KMS-11 (cell line): ENCODE data around the gene PPP2R3B.
"Not testable (repeated sequence)": the region's sequence is repeated elsewhere in the genome, so short reads cannot be mapped to it uniquely, and the experiment has no call there.

Experiments
- H2AFZ ChIP-seq: fragments of 200-600 bp; sonication (generic); 2 replicates; pipeline ENCODE4 v1.6.1; 2016; ENCODE audit warnings: antibody characterized with exemption, mixed run types, low read depth
- H3K27ac ChIP-seq: fragments of 200-600 bp; sonication (generic); 2 replicates; pipeline ENCODE4 v1.6.1; 2016; ENCODE audit warnings: mild to moderate bottlenecking, mixed run types
- H3K27me3 ChIP-seq: fragments of 200-600 bp; sonication (generic); 2 replicates; pipeline ENCODE4 v1.6.1; 2017; ENCODE audit warnings: mild to moderate bottlenecking, low read depth, mixed run types, moderate library complexity; ENCODE audit not compliant: insufficient read depth
- H3K36me3 ChIP-seq: fragments of 200-600 bp; sonication (generic); 2 replicates; pipeline ENCODE4 v1.6.1; 2017; ENCODE audit warnings: mild to moderate bottlenecking, mixed run types; ENCODE audit not compliant: insufficient read depth
- H3K4me1 ChIP-seq: fragments of 200-600 bp; sonication (generic); 2 replicates; pipeline ENCODE4 v1.6.1; 2016; ENCODE audit warnings: mild to moderate bottlenecking, low read depth, mixed run types; ENCODE audit not compliant: poor library complexity, severe bottlenecking
- H3K4me2 ChIP-seq: fragments of 200-600 bp; sonication (generic); 2 replicates; pipeline ENCODE4 v1.7.0; 2016; ENCODE audit warnings: mild to moderate bottlenecking, mixed run types
- H3K4me3 ChIP-seq: fragments of 200-600 bp; sonication (generic); IDR thresholded peaks from 2 replicates; pipeline ENCODE4 v1.6.1; 2017; ENCODE audit warnings: low read depth, low read length, mixed read lengths; ENCODE audit not compliant: insufficient read depth
- H3K79me2 ChIP-seq: fragments of 200-600 bp; sonication (generic); 2 replicates; pipeline ENCODE4 v1.6.1; 2016; ENCODE audit warnings: low read depth, mixed run types; ENCODE audit not compliant: insufficient read depth
- H3K9ac ChIP-seq: fragments of 200-600 bp; sonication (generic); 2 replicates; pipeline ENCODE4 v1.6.1; 2016; ENCODE audit warnings: mild to moderate bottlenecking, mixed run types
- H4K20me1 ChIP-seq: fragments of 200-600 bp; sonication (generic); 2 replicates; pipeline ENCODE4 v1.6.1; 2016; ENCODE audit warnings: mild to moderate bottlenecking, mixed run types; ENCODE audit not compliant: insufficient read depth
- CTCF ChIP-seq: fragments of 200-600 bp; sonication (generic); conservative IDR thresholded peaks from 2 replicates; pipeline ENCODE4 v1.6.1; 2017; ENCODE audit warnings: low read depth, mild to moderate bottlenecking, antibody characterized with exemption, low read length, moderate library complexity, mixed read lengths

PPP2R3B gene

GRCh38 chrX:353566-354535 lies 32.9 kb downstream of the PPP2R3B start:
- Histone ChIP-seq H3K79me2 (no peaks in the 10 kb centered on the region), H2AFZ (no peak overlapping the region), H3K9ac (no peak overlapping the region)

GRCh38 chrX:352582-353314 lies 34.0 kb downstream of the PPP2R3B start:
- no peak overlapping the region for H3K27ac ChIP-seq
- no peak overlapping the region for H3K9ac ChIP-seq
- no peak overlapping the region for H3K4me3 ChIP-seq
- no peak for TF ChIP-seq CTCF
- no peak overlapping the region for H2AFZ ChIP-seq
- no peaks in the 10 kb centered on the region for H4K20me1 ChIP-seq
- H3K4me2 ChIP-seq = no peak overlapping the region
- no peaks in the 10 kb centered on the region for H3K4me1 ChIP-seq
- no peaks in the 10 kb centered on the region for H3K27me3 ChIP-seq
- H3K79me2 ChIP-seq = no peaks in the 10 kb centered on the region
- no peaks in the 10 kb centered on the region for H3K36me3 ChIP-seq

More at GRCh38 chrX:353566-354535, 32.9 kb downstream of the PPP2R3B start:
- H3K27me3 ChIP-seq = no peaks in the 10 kb centered on the region
- H3K4me2 ChIP-seq = no peak overlapping the region
- H3K36me3 ChIP-seq = no peaks in the 10 kb centered on the region
- H3K4me1 ChIP-seq = no peaks in the 10 kb centered on the region
- no peak overlapping the region for H3K4me3 ChIP-seq
- no peaks in the 10 kb centered on the region for H4K20me1 ChIP-seq
- H3K27ac ChIP-seq = no peak overlapping the region
- no peak for TF ChIP-seq CTCF

- H3K79me2 ChIP-seq = no peaks in the 10 kb centered on the region
- no peaks in the 10 kb centered on the region for H4K20me1 ChIP-seq
- H3K4me2 ChIP-seq = no peak overlapping the region
- H3K9ac ChIP-seq = no peak overlapping the region
- no peak overlapping the region for H3K27ac ChIP-seq
- no peak overlapping the region for H2AFZ ChIP-seq
- H3K36me3 ChIP-seq = no peaks in the 10 kb centered on the region
- no peaks in the 10 kb centered on the region for H3K4me1 ChIP-seq
- no peaks in the 10 kb centered on the region for H3K27me3 ChIP-seq
- H3K4me3 ChIP-seq = no peak overlapping the region
- TF ChIP-seq CTCF = no peak
Measured at GRCh38 chrX:352181-352580, 34.5 kb downstream of the PPP2R3B start.

GRCh38 chrX:351736-352135 lies 35.0 kb downstream of the PPP2R3B start:
- no peak overlapping the region for H3K4me3 ChIP-seq
- no peaks in the 10 kb centered on the region for H3K27me3 ChIP-seq
- no peak overlapping the region for H3K9ac ChIP-seq
- no peaks in the 10 kb centered on the region for H3K4me1 ChIP-seq
- H3K27ac ChIP-seq = no peak overlapping the region
- TF ChIP-seq CTCF = no peak
- no peaks in the 10 kb centered on the region for H3K79me2 ChIP-seq
- H3K4me2 ChIP-seq = no peak overlapping the region
- H3K36me3 ChIP-seq = no peaks in the 10 kb centered on the region
- H2AFZ ChIP-seq = no peak overlapping the region
- H4K20me1 ChIP-seq = no peaks in the 10 kb centered on the region

GRCh38 chrX:351324-351641 lies 35.4 kb downstream of the PPP2R3B start:
- not testable (repeated sequence) for H3K4me1 ChIP-seq, H4K20me1 ChIP-seq, H3K9ac ChIP-seq, H3K27ac ChIP-seq, H3K4me3 ChIP-seq, H3K36me3 ChIP-seq, H3K27me3 ChIP-seq, H2AFZ ChIP-seq, H3K4me2 ChIP-seq, H3K79me2 ChIP-seq
